Vagina (tissue), 2 donors: ENCODE results near the gene TMEM130. TPM values are rescaled to one million over a fixed set of nuclear protein-coding genes. Genes with fewer than 3 reads are reported as not detected.
"Not testable (repeated sequence)": the region's sequence is repeated elsewhere in the genome, so short reads cannot be mapped to it uniquely, and the experiment has no call there.

ENCODE experiments used
- DNase-seq, 2 donors: peaks; one replicate each; pipeline ENCODE4 v3.0.0-alpha.2; 2017; ENCODE audit errors: extremely low spot score in 2 of 2
- H3K27ac ChIP-seq: fragments of 200-600 bp; sonication (generic); one replicate; pipeline ENCODE4 v1.5.1; 2019
- H3K27me3 ChIP-seq: fragments of 200-600 bp; sonication (generic); one replicate; pipeline ENCODE4 v1.5.1; 2019
- H3K36me3 ChIP-seq, 2 donors: fragments of 200-600 bp; sonication (generic); one replicate each; pipeline ENCODE4 v1.5.1; 2017 to 2019
- H3K4me1 ChIP-seq: fragments of 200-600 bp; sonication (generic); one replicate; pipeline ENCODE4 v1.5.1; 2019
- H3K4me3 ChIP-seq, 2 donors: fragments of 200-600 bp; sonication (generic); 1 replicate in 1 of 2; 2 replicates in 1 of 2; pipeline ENCODE4 v1.5.1; 2016 to 2019
- H3K9me3 ChIP-seq: fragments of 200-600 bp; sonication (generic); one replicate; pipeline ENCODE4 v1.5.1; 2019
- POLR2A ChIP-seq, 2 donors: fragments of 450-650 bp; IDR thresholded peaks; one replicate each; pipeline ENCODE4 v1.6.1; 2017; ENCODE audit warnings: antibody characterized with exemption in 2 of 2, mild to moderate bottlenecking in 2 of 2, moderate library complexity in 2 of 2
- POLR2AphosphoS5 ChIP-seq, 2 donors: sonication (generic); formaldehyde crosslinking; IDR thresholded peaks; one replicate each; pipeline ENCODE4 v1.9.0; 2017; ENCODE audit warnings: antibody characterized with exemption in 2 of 2, mild to moderate bottlenecking in 2 of 2, low read depth in 1 of 2; ENCODE audit not compliant: insufficient read depth in 1 of 2
- intact Hi-C: fragments of 100-400 bp; cut with DNase I; formaldehyde crosslinking; loops from one replicate; pipeline ENCODE4 v1.15.1; 2023
- total RNA-seq: library from RNA; depleted of rRNA; stranded (reverse); fragments of >200 nt; gene quantifications from one replicate; pipeline ENCODE4 v1.2.3, GENCODE V29; 2016
- TF ChIP-seq, protein P1 (sequence below), 3 experiments: fragments of 450-650 bp in 2 of 3; fragments of 200-600 bp in 1 of 3; sonication (generic) in 1 of 3; IDR thresholded peaks; one replicate each; pipeline ENCODE4 v1.5.1; 2017 to 2019; ENCODE audit warnings: antibody characterized with exemption in 3 of 3, mild to moderate bottlenecking in 2 of 3, moderate library complexity in 2 of 3

Gene TMEM130
- total RNA-seq, 1 donor from 2014 or later = 3.7 TPM

DNA sequence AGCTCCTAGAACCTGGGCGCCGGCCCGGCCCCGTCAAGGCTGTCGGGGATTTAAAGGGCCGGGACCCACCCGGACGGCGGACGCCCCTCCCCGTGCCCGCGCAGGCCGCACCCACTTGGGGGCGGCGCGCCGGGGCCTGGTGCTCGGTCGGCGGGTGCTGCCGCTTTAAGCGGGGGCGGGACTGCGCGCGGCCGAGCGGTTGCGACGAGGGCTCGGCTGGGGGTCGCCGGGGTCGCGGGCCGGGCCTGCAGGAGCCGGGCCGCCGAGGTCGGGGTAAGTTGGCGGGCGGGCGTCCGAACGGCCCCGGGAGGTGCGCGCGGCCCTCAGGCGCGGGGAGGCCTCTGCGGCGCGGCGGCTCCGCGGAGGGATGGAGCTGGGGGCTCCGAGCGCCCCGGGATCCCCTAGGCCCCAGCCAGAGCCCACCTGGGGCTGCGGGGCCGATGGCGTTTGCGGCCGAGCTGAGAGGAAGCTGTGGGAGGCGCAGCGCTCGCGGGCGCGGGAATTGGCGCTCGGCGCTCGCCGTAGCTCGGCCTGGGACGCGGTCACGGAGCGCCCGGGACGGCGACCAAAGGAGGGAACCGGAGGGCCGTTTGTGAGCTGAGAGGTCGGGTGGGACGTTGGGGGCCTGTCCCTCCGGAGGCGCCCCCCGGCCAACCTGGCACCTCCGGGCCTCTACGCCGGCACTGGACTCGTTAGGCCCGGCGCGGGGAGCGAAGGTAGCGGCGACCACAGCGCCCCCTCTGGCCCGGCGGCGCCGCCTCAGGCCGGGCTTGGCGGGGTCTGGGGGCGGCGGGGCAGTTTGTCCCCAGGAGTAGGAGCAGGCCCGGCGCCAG is 8.8 kb upstream of the TMEM130 start, which contains the start of gene TRRAP:
TSS of gene TRRAP (plus strand) at position 168 of the 833 bp plus-strand sequence. CDS start 2,619 bp downstream, outside the sequence.
- peak within 1 kb of the TSS; percentile 88 to 93 for H3K4me3 ChIP-seq
- H3K27me3 ChIP-seq = no peaks in the 10 kb centered on the region
- DNase-seq = no peak
- peaks cover 18% of the 10 kb centered on the region for H3K4me1 ChIP-seq
- peaks cover 0 to 18% of the 10 kb centered on the region in 2 donors for H3K36me3 ChIP-seq
- no peaks in the 10 kb centered on the region for H3K9me3 ChIP-seq
- TF ChIP-seq POLR2AphosphoS5 (IDR thresholded peaks at IDR 0.05; ENCODE audit: insufficient read depth in 1 of 2, low read depth in 1 of 2) (peak in 1 of 2 donors; percentile 51), POLR2A (IDR thresholded peaks at IDR 0.05) (peak in 1 of 2 donors; percentile 20)
- TF ChIP-seq, protein P1, sequence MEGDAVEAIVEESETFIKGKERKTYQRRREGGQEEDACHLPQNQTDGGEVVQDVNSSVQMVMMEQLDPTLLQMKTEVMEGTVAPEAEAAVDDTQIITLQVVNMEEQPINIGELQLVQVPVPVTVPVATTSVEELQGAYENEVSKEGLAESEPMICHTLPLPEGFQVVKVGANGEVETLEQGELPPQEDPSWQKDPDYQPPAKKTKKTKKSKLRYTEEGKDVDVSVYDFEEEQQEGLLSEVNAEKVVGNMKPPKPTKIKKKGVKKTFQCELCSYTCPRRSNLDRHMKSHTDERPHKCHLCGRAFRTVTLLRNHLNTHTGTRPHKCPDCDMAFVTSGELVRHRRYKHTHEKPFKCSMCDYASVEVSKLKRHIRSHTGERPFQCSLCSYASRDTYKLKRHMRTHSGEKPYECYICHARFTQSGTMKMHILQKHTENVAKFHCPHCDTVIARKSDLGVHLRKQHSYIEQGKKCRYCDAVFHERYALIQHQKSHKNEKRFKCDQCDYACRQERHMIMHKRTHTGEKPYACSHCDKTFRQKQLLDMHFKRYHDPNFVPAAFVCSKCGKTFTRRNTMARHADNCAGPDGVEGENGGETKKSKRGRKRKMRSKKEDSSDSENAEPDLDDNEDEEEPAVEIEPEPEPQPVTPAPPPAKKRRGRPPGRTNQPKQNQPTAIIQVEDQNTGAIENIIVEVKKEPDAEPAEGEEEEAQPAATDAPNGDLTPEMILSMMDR (IDR thresholded peaks at IDR 0.05) = peak; percentile 47 to 98 (median 80)
- peak within 1 kb of the TSS; percentile 77 for H3K27ac ChIP-seq
- intact Hi-C loops = no loop called here

DNA sequence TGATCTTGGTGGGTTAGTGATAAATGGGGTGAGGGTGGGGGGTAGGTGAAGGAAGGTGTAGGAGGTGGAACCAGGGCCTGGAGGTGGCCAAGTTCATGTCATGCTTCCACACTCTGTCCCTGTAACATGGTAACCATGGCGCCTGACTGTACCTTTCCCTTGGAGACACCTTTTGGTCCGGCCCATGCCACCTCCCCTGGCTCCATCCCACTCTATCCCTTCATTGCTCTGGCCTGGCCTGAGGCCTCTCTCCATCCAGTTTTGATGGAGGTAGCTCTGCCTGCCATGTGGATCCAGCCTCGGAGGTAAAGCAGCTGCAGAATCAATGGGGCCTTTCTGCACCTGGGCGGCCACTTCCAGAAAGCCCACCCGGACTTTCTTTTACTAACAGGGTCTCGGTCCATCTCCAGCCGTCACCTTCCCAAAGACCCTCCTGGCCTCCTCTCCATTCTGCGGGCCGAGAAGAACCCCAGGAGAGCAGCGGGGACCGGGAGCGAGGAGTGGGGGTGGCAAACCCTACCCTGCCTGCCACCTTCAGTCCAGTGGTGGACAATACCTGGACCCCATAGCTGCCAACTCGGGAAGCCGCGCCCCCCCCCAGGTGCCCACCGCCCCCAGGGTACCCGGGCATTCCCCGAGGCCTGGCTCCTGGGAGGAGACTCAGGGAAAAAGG is 8.0 kb upstream of the TMEM130 start:
- H3K9me3 ChIP-seq = no peaks in the 10 kb centered on the region
- H3K36me3 ChIP-seq = peaks cover 0 to 12% of the 10 kb centered on the region in 2 donors
- H3K27ac ChIP-seq = peak overlapping the region; percentile 77
- peaks cover 18% of the 10 kb centered on the region for H3K4me1 ChIP-seq
- no peaks in the 10 kb centered on the region for H3K27me3 ChIP-seq
- TF ChIP-seq POLR2AphosphoS5 (IDR thresholded peaks at IDR 0.05; ENCODE audit: insufficient read depth in 1 of 2, low read depth in 1 of 2) (no peak), POLR2A (IDR thresholded peaks at IDR 0.05) (no peak)
- TF ChIP-seq, protein P1 (IDR thresholded peaks at IDR 0.05) = no peak
- H3K4me3 ChIP-seq = peak overlapping the region; percentile 88 to 93
- no peak for DNase-seq
- intact Hi-C loops = no loop called here

DNA sequence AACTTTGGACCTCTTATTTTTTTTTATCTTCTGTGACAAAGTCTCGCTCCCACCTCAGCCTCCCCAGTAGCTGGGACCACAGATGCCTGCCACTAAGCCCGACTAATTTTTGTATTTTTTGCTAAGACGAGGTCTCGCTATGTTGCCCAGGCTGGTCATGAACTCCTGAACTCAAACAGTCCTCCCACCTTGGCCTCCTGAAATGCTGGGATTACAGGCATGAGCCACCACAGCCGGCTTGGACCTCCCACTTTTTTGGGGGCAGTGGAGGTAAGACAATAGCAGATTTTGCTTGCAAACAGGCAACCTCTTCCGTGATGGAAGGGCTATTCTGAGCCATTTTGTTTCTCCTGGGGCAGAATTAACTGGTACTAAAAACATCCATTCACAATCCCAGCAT is 7.3 kb upstream of the TMEM130 start:
- no peaks in the 10 kb centered on the region for H3K9me3 ChIP-seq
- DNase-seq = no peak

DNA sequence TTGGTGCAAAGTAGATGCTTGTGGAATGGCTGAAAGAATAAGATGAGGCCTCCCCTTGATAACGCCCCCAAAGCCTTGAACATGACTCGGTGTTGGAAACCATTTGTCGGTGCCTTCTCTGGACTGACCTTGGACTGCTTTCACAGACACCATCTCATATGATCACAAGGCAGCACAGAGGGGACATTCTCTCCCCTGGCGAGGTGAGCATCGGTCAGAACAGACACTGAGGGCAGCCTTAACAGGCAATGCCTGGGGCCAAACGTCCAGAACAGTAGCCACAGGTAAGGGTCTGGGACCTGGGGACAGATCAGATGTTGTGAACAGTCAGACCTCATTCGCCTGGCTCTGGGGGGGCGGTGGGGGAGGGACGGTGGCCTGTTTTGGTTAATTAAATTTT is 5.7 kb upstream of the TMEM130 start:
- Histone ChIP-seq H3K27ac (no peak overlapping the region), H3K4me1 (peaks cover 24% of the 10 kb centered on the region), H3K27me3 (no peaks in the 10 kb centered on the region), H3K4me3 (no peak overlapping the region), H3K36me3 (no peaks in the 10 kb centered on the region), H3K9me3 (no peaks in the 10 kb centered on the region)
- intact Hi-C loops = no loop called here
- DNase-seq = no peak
- TF ChIP-seq POLR2AphosphoS5 (IDR thresholded peaks at IDR 0.05; ENCODE audit: insufficient read depth in 1 of 2, low read depth in 1 of 2) (no peak), POLR2A (IDR thresholded peaks at IDR 0.05) (no peak)
- TF ChIP-seq, protein P1 (IDR thresholded peaks at IDR 0.05) = no peak

More for the DNA sequence above, 7.3 kb upstream of the TMEM130 start:
- TF ChIP-seq POLR2A (IDR thresholded peaks at IDR 0.05) = no peak
- no peak for TF ChIP-seq POLR2AphosphoS5 (IDR thresholded peaks at IDR 0.05; ENCODE audit: insufficient read depth in 1 of 2, low read depth in 1 of 2)
- Histone ChIP-seq H3K27ac (no peak overlapping the region), H3K4me3 (no peak overlapping the region), H3K27me3 (no peaks in the 10 kb centered on the region), H3K36me3 (peaks cover 0 to 5% of the 10 kb centered on the region in 2 donors), H3K4me1 (peaks cover 18% of the 10 kb centered on the region)
- intact Hi-C loops = no loop called here

DNA sequence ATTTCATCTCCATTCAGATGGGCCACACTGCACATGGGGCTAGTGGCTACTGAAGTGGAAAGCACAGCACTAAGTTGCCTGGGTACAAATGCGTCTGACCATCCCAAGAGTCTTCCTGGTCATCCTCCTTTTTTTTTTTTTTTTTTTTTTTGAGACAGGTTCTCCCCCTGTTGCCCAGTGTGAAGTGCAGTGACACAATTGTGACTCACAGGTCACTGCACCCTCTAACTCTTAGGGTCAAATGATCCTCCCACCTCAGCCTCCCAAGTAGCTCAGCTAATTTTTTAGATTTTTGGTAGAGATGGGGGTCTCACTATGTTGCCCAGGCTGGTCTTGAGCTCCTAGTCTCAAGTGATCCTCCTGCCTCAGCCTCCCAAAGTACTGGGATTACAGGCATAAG is 5.1 kb upstream of the TMEM130 start:
- intact Hi-C loops = no loop called here
- Histone ChIP-seq H3K9me3 (no peaks in the 10 kb centered on the region), H3K36me3 (no peaks in the 10 kb centered on the region), H3K4me1 (peaks cover 26% of the 10 kb centered on the region), H3K4me3 (no peak overlapping the region), H3K27ac (no peak overlapping the region), H3K27me3 (no peaks in the 10 kb centered on the region)
- TF ChIP-seq, protein P1 (IDR thresholded peaks at IDR 0.05) = no peak
- no peak for TF ChIP-seq POLR2A (IDR thresholded peaks at IDR 0.05)
- DNase-seq = no peak

DNA sequence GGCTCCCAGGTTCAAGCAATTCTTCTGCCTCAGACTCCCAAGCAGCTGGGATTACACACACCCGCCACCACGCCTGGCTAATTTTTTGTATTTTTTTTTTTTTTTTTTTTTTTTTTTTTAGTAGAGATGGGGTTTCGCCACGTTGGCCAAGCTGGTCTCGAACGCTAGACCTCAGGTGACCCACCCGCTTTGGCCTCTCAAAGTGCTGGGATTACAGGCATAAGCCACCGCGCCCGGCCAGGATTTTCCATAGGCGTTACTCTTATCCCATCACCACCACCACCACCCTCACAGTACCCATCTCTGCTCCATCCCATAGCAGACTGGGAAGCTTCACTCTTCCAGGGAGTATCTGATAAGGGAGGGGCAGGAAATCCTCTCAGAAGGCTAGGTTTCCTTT is 3.8 kb upstream of the TMEM130 start:
- H3K9me3 ChIP-seq, H3K4me3 ChIP-seq, H3K27ac ChIP-seq, H3K36me3 ChIP-seq, intact Hi-C loops, H3K27me3 ChIP-seq, DNase-seq: not testable (repeated sequence)
- H3K4me1 ChIP-seq = peaks cover 25% of the 10 kb centered on the region
